HTR-8/SVneo (cell line): ENCODE results near the gene FOCAD.
"Not testable (repeated sequence)": the region's sequence is repeated elsewhere in the genome, so short reads cannot be mapped to it uniquely, and the experiment has no call there.

ENCODE experiments used
- DNase-seq: peaks from one replicate; pipeline ENCODE4 v3.0.0; 2011; ENCODE audit warnings: low spot score, mixed read lengths; ENCODE audit not compliant: insufficient read length
- FAIRE-seq: peaks from 2 replicates; lab custom pipeline; 2011; peaks lifted over from hg19 to GRCh38; lab: Jason Lieb, UNC

FOCAD gene

GRCh38 chr9:20684035-20684874 lies at the start of gene FOCAD:
Gene FOCAD (plus strand): TSS chr9:20684259. CDS start chr9:20715354, 31,095 bp downstream.
- FAIRE-seq: no peak
- DNase-seq: peak; percentile 79

- DNase-seq (no peak), FAIRE-seq (no peak)
These were observed 49.2 kb upstream of the FOCAD start for GRCh38 chr9:20634895-20635294.

- FAIRE-seq (no peak), DNase-seq (no peak)
These were observed 47.1 kb upstream of the FOCAD start for GRCh38 chr9:20636888-20637440.

- no peak for DNase-seq
- FAIRE-seq: no peak
These were observed 43.5 kb upstream of the FOCAD start for GRCh38 chr9:20640331-20641187.

GRCh38 chr9:20642045-20642444 lies 42.0 kb upstream of the FOCAD start:
- FAIRE-seq: no peak

GRCh38 chr9:20643660-20644059 lies 40.4 kb upstream of the FOCAD start:
- no peak for DNase-seq
- FAIRE-seq: no peak

More at GRCh38 chr9:20642045-20642444, 42.0 kb upstream of the FOCAD start:
- no peak for DNase-seq

GRCh38 chr9:20646656-20647055 lies 37.4 kb upstream of the FOCAD start:
- FAIRE-seq: no peak
- no peak for DNase-seq

- FAIRE-seq (no peak), DNase-seq (no peak)
These were observed 34.7 kb upstream of the FOCAD start for GRCh38 chr9:20649381-20649780.

GRCh38 chr9:20650313-20650712 lies 33.7 kb upstream of the FOCAD start:
- no peak for FAIRE-seq

GRCh38 chr9:20650750-20651299 lies 33.2 kb upstream of the FOCAD start:
- DNase-seq (no peak), FAIRE-seq (no peak)

More at GRCh38 chr9:20650313-20650712, 33.7 kb upstream of the FOCAD start:
- no peak for DNase-seq

- FAIRE-seq: no peak
- no peak for DNase-seq
These were observed 32.1 kb upstream of the FOCAD start for GRCh38 chr9:20651939-20652338.

- not testable (repeated sequence) for DNase-seq, FAIRE-seq
These were observed 25.8 kb upstream of the FOCAD start for GRCh38 chr9:20658246-20658667.

- DNase-seq: no peak
- no peak for FAIRE-seq
These were observed 25.2 kb upstream of the FOCAD start for GRCh38 chr9:20658677-20659473.

GRCh38 chr9:20659474-20659967 lies 24.5 kb upstream of the FOCAD start:
- FAIRE-seq (no peak), DNase-seq (no peak)

- FAIRE-seq: no peak
- DNase-seq: no peak
These were observed 21.9 kb upstream of the FOCAD start for GRCh38 chr9:20662156-20662555.

GRCh38 chr9:20663133-20663532 lies 20.9 kb upstream of the FOCAD start:
- FAIRE-seq: no peak
- no peak for DNase-seq

GRCh38 chr9:20664501-20664900 lies 19.6 kb upstream of the FOCAD start:
- DNase-seq (no peak), FAIRE-seq (no peak)

GRCh38 chr9:20670395-20670794 lies 13.7 kb upstream of the FOCAD start:
- no peak for DNase-seq
- no peak for FAIRE-seq

- no peak for DNase-seq
- no peak for FAIRE-seq
These were observed 12.4 kb upstream of the FOCAD start for GRCh38 chr9:20671635-20672034.
